Panc1 (cell line): Measurements from ENCODE around the gene MUC5AC. TPM values are rescaled to one million over a fixed set of nuclear protein-coding genes. Genes with fewer than 3 reads are reported as not detected.

ENCODE experiments used
- ATAC-seq: fragments of 200-7000 bp; cut with Tn5 transposase; 2 replicates; pipeline ENCODE4 v1.9.1; 2020; ENCODE audit warnings: mild to moderate bottlenecking, moderate library complexity
- BruUV-seq: library from RNA; stranded (reverse); fragments of 400-500 nt; replicated peaks from 2 replicates; lab custom pipeline; 2021; lab: Mats Ljungman, UMichigan
- CTCF ChIA-PET: fragments of 300-600 bp; sonication (Branson Sonifier 250); formaldehyde crosslinking; loops from one replicate; lab custom pipeline; 2022; ENCODE audit warnings: antibody characterized with exemption; lab: Charles Lee
- POLR2A ChIA-PET: fragments of 300-600 bp; sonication (Branson Sonifier 250); formaldehyde crosslinking; loops from one replicate; lab custom pipeline; 2022; ENCODE audit warnings: antibody characterized with exemption; lab: Charles Lee
- DNase-seq: peaks from one replicate; pipeline ENCODE4 v3.0.0-alpha.2; 2010; ENCODE audit warnings: low read depth, low spot score
- H3K27ac ChIP-seq: 2 replicates; pipeline ENCODE4 v1.5.1; 2011; ENCODE audit warnings: mild to moderate bottlenecking, low read length, inconsistent platforms
- H3K27me3 ChIP-seq: fragments of 200-500 bp; sonication (Bioruptor generic); 2 replicates; pipeline ENCODE4 v1.6.0; 2014; ENCODE audit warnings: low read length, inconsistent platforms; ENCODE audit not compliant: control insufficient read depth, insufficient read depth
- H3K36me3 ChIP-seq: fragments of 200-500 bp; sonication (Bioruptor generic); 2 replicates; pipeline ENCODE4 v1.5.1; 2014; ENCODE audit warnings: inconsistent platforms, mild to moderate bottlenecking, low read length, moderate library complexity; ENCODE audit not compliant: control insufficient read depth, insufficient read depth
- H3K4me1 ChIP-seq: 2 replicates; pipeline ENCODE4 v1.5.1; 2011; ENCODE audit warnings: inconsistent platforms, mild to moderate bottlenecking, low read length, moderate library complexity; ENCODE audit not compliant: control insufficient read depth, insufficient read depth
- H3K4me3 ChIP-seq, 2 experiments: 2 replicates each; pipeline ENCODE4 v1.5.1; 2011 to 2012; ENCODE audit warnings: low read depth in 2 of 2, low read length in 2 of 2, mild to moderate bottlenecking in 2 of 2, inconsistent platforms in 1 of 2, moderate library complexity in 1 of 2
- H3K9me3 ChIP-seq: fragments of 200-500 bp; sonication (Bioruptor generic); 2 replicates; pipeline ENCODE4 v1.5.1; 2014; ENCODE audit warnings: low read depth, mild to moderate bottlenecking, inconsistent platforms, low read length, moderate library complexity; ENCODE audit not compliant: control insufficient read depth, insufficient read depth
- CTCF ChIP-seq: fragments of 450-650 bp; IDR thresholded peaks from 2 replicates; pipeline ENCODE4 v1.5.1; 2017; ENCODE audit warnings: mild to moderate bottlenecking
- POLR2AphosphoS5 ChIP-seq: IDR thresholded peaks from 2 replicates; pipeline ENCODE4 v1.6.1; 2012; ENCODE audit warnings: mild to moderate bottlenecking, low read depth, low read length, moderate library complexity
- REST ChIP-seq, 2 experiments: IDR thresholded peaks; 2 replicates each; pipeline ENCODE4 v1.6.1; 2011 to 2012; ENCODE audit warnings: low read depth in 2 of 2, control low read depth in 1 of 2, low read length in 1 of 2, mild to moderate bottlenecking in 1 of 2, moderate library complexity in 1 of 2; ENCODE audit not compliant: insufficient read depth in 1 of 2
- SIN3A ChIP-seq: IDR thresholded peaks from 2 replicates; pipeline ENCODE4 v1.6.1; 2012; ENCODE audit warnings: low read depth, mild to moderate bottlenecking, low read length, moderate library complexity, borderline replicate concordance; ENCODE audit not compliant: insufficient read depth
- TCF7L2 ChIP-seq: IDR thresholded peaks from 2 replicates; pipeline ENCODE4 v1.6.1; 2011; ENCODE audit warnings: mild to moderate bottlenecking, low read depth, low read length, inconsistent platforms
- in situ Hi-C: cut with HindIII; loops from 2 replicates; pipeline ENCODE4 v1.10.0; 2016; ENCODE audit warnings: low sequenced_read_pairs, low pct_unique_long_range_greater_than_20kb
- intact Hi-C: fragments of 100-400 bp; cut with micrococcal nuclease; formaldehyde crosslinking; loops from one replicate; pipeline ENCODE4 v1.10.0; 2022; ENCODE audit not compliant: unreplicated experiment
- total RNA-seq: library from RNA; stranded (reverse); gene quantifications from one replicate; pipeline ENCODE4 v1.2.1, GENCODE V29; 2021; ENCODE audit not compliant: unreplicated experiment

The MUC5AC gene
- total RNA-seq, 1 experiment from 2014 or later: 0.03 TPM

- BruUV-seq: no TSS peak
- ChIA-PET POLR2A (no interaction called here), CTCF (interaction anchor here (0.7 to 1.7 kb wide), 5 partner anchors 12 to 381 kb away, joined by 3 to 6 read pairs (median 3); no protein-coding TSS in a partner anchor)
- intact Hi-C loops: loop anchor here (10.0 kb wide), 1 partner anchor 112 kb away; no protein-coding TSS in a partner anchor
- Histone ChIP-seq H3K27ac (no peak overlapping the region), H3K36me3 (no peaks in the 10 kb centered on the region), H3K9me3 (no peaks in the 10 kb centered on the region), H3K27me3 (no peaks in the 10 kb centered on the region), H3K4me1 (peaks cover 30% of the 10 kb centered on the region), H3K4me3 (no peak overlapping the region)
- in situ Hi-C loops: no loop called here
- ATAC-seq: peak; percentile 4
- TF ChIP-seq SIN3A (no peak), TCF7L2 (no peak), POLR2AphosphoS5 (no peak), CTCF (no peak), REST (IDR thresholded peaks at IDR 0.05; ENCODE audit: insufficient read depth in 1 of 2, low read depth in 2 of 2, low read length in 1 of 2) (no peak)
- no peak for DNase-seq
Observed at GRCh38 chr11:1226226-1226985, 68.7 kb downstream of the MUC5AC start.

GRCh38 chr11:1226986-1227550 is 69.3 kb downstream of the MUC5AC start:
- intact Hi-C loops (loop anchor here (10.0 kb wide), 1 partner anchor 112 kb away; no protein-coding TSS in a partner anchor), in situ Hi-C loops (no loop called here)
- no TSS peak for BruUV-seq
- Histone ChIP-seq H3K27me3 (no peaks in the 10 kb centered on the region; the same call in 1 of the 2 replicates), H3K27ac (no peak overlapping the region), H3K4me1 (peaks cover 29% of the 10 kb centered on the region), H3K9me3 (no peaks in the 10 kb centered on the region), H3K36me3 (no peaks in the 10 kb centered on the region), H3K4me3 (no peak overlapping the region)
- CTCF ChIA-PET: interaction anchor here (0.6 to 1.7 kb wide), 6 partner anchors 11 to 381 kb away, joined by 3 to 7 read pairs (median 4); no protein-coding TSS in a partner anchor
- TF ChIP-seq REST (IDR thresholded peaks at IDR 0.05; ENCODE audit: insufficient read depth in 1 of 2, low read depth in 2 of 2, low read length in 1 of 2) (0 out of 4 replicates have a peak, but pooled peaks of 1 of the 2 experiments have one; percentile 2), SIN3A (no peak), CTCF (peak; percentile 83), POLR2AphosphoS5 (no peak)
- ATAC-seq (peak; percentile 68), DNase-seq (no peak)
- POLR2A ChIA-PET: no interaction called here
